Fibroblast of lung (primary cell): ENCODE data around the gene RIPOR2.

ENCODE experiments used
- EZH2 ChIP-seq: IDR thresholded peaks from 2 replicates; pipeline ENCODE4 v1.5.1; 2012; ENCODE audit warnings: low read length, control low read depth, mild to moderate bottlenecking; ENCODE audit errors: missing control alignments
- TF ChIP-seq, protein P1 (sequence below), 2 donors: IDR thresholded peaks in 1 of 2; conservative IDR thresholded peaks in 1 of 2; 1 replicate in 1 of 2; 2 replicates in 1 of 2; pipeline ENCODE4 v1.5.1; 2011 to 2012; ENCODE audit warnings: low read length in 2 of 2, control low read depth in 1 of 2, inconsistent platforms in 1 of 2, low read depth in 1 of 2, mild to moderate bottlenecking in 1 of 2

DNA sequence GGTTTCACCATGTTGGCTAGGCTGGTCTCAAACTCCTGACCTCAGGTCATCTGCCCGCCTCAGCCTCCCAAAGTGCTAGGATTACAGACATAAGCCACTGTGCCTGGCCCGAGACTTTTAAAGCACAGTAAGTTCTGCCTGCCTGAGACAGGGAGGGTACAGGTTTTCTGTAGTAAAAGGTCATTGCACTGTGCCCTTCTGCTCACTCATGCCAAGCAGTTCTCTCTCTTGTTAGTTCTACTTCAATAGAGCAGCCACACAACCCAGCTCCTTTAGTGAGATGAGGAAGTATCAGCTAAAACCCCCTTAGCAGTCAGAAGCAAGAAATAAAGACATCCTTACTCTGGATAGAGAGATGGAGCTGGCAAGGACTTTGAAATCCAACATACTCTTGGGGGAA lies 84.7 kb downstream of the RIPOR2 start:
- TF ChIP-seq, protein P1, sequence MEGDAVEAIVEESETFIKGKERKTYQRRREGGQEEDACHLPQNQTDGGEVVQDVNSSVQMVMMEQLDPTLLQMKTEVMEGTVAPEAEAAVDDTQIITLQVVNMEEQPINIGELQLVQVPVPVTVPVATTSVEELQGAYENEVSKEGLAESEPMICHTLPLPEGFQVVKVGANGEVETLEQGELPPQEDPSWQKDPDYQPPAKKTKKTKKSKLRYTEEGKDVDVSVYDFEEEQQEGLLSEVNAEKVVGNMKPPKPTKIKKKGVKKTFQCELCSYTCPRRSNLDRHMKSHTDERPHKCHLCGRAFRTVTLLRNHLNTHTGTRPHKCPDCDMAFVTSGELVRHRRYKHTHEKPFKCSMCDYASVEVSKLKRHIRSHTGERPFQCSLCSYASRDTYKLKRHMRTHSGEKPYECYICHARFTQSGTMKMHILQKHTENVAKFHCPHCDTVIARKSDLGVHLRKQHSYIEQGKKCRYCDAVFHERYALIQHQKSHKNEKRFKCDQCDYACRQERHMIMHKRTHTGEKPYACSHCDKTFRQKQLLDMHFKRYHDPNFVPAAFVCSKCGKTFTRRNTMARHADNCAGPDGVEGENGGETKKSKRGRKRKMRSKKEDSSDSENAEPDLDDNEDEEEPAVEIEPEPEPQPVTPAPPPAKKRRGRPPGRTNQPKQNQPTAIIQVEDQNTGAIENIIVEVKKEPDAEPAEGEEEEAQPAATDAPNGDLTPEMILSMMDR (conservative IDR thresholded peaks at IDR 0.05 in 1 of 2, IDR thresholded peaks at IDR 0.05 in 1 of 2; ENCODE audit: low read depth in 1 of 2, low read length in 2 of 2) = no peak
- no peak for TF ChIP-seq EZH2
